GM12892 (cell line): Measurements from ENCODE around the gene MED25.

Experiments
- POLR2A ChIP-seq: IDR thresholded peaks from 2 replicates; pipeline ENCODE4 v1.6.1; 2011; ENCODE audit warnings: low read depth, low read length, control low read depth
- POLR2AphosphoS5 ChIP-seq: IDR thresholded peaks from 2 replicates; pipeline ENCODE4 v1.6.1; 2011; ENCODE audit warnings: low read depth, low read length, control low read depth
- TAF1 ChIP-seq: IDR thresholded peaks from 2 replicates; pipeline ENCODE4 v1.6.1; 2011; ENCODE audit warnings: low read depth, mild to moderate bottlenecking, control low read depth, low read length, borderline replicate concordance

DNA sequence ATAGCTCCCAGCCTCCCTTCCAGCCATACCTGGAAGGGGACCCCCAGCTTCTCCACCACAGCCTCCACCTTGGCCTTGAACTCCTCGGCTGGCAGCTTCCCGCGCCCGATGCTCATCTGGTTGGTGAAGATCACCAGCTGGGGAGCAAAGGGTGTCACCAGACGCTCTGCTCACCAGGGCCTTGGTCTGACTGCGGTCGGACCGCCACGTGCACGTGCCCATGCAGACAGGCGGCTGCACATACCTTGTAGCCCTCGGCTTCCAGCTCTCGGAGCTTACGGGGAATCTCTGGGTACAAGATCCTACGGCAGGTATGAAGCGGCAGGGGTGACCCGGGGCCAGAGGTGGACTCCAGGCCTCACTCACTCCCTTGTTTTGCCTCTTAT lies 45.8 kb downstream of the MED25 start:
- no peak for TF ChIP-seq POLR2AphosphoS5
- TF ChIP-seq POLR2A = no peak
- no peak for TF ChIP-seq TAF1
